CD4-positive, alpha-beta T cell treated with Interleukin-2 at 100 ng/mL for 4 hours (primary cell): ENCODE measurements around the gene DHX38.
"Not testable (repeated sequence)": the region's sequence is repeated elsewhere in the genome, so short reads cannot be mapped to it uniquely, and the experiment has no call there.

Experiments
- DNase-seq: peaks from one replicate; pipeline ENCODE4 v3.0.0-alpha.2; 2020; ENCODE audit warnings: low spot score

Gene DHX38

GRCh38 chr16:72093448-72094265 is at the start of gene DHX38, which contains the start of gene TXNL4B:
DHX38 (plus strand) TSS chr16:72093847; CDS start chr16:72096158, 2,311 bp downstream.
TXNL4B (minus strand) TSS chr16:72093620; CDS start chr16:72090749, 2,871 bp downstream.
- peak; percentile 97 for DNase-seq

- DNase-seq: no peak
Observed at GRCh38 chr16:72044296-72044695, 49.4 kb upstream of the DHX38 start.

GRCh38 chr16:72044825-72045359 is 48.8 kb upstream of the DHX38 start:
- no peak for DNase-seq

GRCh38 chr16:72049110-72049509 is 44.5 kb upstream of the DHX38 start:
- no peak for DNase-seq

GRCh38 chr16:72050769-72051464 is 42.7 kb upstream of the DHX38 start:
- no peak for DNase-seq

- DNase-seq: no peak
Observed at GRCh38 chr16:72051818-72052217, 41.8 kb upstream of the DHX38 start.

GRCh38 chr16:72054254-72054847 is 39.3 kb upstream of the DHX38 start, which contains the start of gene HP:
HP (plus strand) TSS chr16:72054505; CDS start chr16:72054653, 148 bp downstream.
- DNase-seq: not testable (repeated sequence)

GRCh38 chr16:72055911-72056310 is 37.7 kb upstream of the DHX38 start:
- DNase-seq: no peak

- DNase-seq: not testable (repeated sequence)
Observed at GRCh38 chr16:72057313-72057712, 36.3 kb upstream of the DHX38 start.

GRCh38 chr16:72059060-72059459 is 34.6 kb upstream of the DHX38 start:
- not testable (repeated sequence) for DNase-seq

- no peak for DNase-seq
Observed at GRCh38 chr16:72060405-72060804, 33.2 kb upstream of the DHX38 start.

- DNase-seq: no peak
Observed at GRCh38 chr16:72061564-72061963, 32.1 kb upstream of the DHX38 start.

GRCh38 chr16:72064361-72064894 is 29.2 kb upstream of the DHX38 start:
- DNase-seq: no peak

GRCh38 chr16:72066747-72067146 is 26.9 kb upstream of the DHX38 start:
- peak; percentile 16 for DNase-seq

GRCh38 chr16:72068930-72069329 is 24.7 kb upstream of the DHX38 start:
- DNase-seq: no peak

GRCh38 chr16:72072514-72073342 is 20.9 kb upstream of the DHX38 start:
- DNase-seq: no peak

GRCh38 chr16:72073560-72074230 is 20.0 kb upstream of the DHX38 start:
- no peak for DNase-seq

GRCh38 chr16:72075067-72075466 is 18.6 kb upstream of the DHX38 start:
- not testable (repeated sequence) for DNase-seq

GRCh38 chr16:72076991-72077706 is 16.5 kb upstream of the DHX38 start:
- not testable (repeated sequence) for DNase-seq
